ENCODE data around the gene GULP1. TPM values are rescaled to one million over a fixed set of nuclear protein-coding genes. Genes with fewer than 3 reads are reported as not detected.

Gene GULP1
- total and polyA plus RNA-seq, 2 of the 13 experiments (the other 11 are each of a cell fraction or from before 2014, with no cell fraction given): 0.15 TPM; not detected in 1

GRCh38 chr2:188345020-188345419, 53.3 kb downstream of the GULP1 start:
- H3K4me3 ChIP-seq (replicated peaks in 1 of 3; ENCODE audit: insufficient read depth in 1 of 3, low read depth in 2 of 3, low read length in 3 of 3): no peak overlapping the region
- no TSS peak for BruUV-seq (replicated peaks)
- intact Hi-C loops (cut with micrococcal nuclease; ENCODE audit: unreplicated experiment): no loop called here
- no peak for DNase-seq (ENCODE audit: low spot score)
- CTCF ChIA-PET (ENCODE audit: low intra/inter-chr PET ratio, low total read pairs): no interaction called here
- no peaks in the 10 kb centered on the region for H4K20me1 ChIP-seq (ENCODE audit: insufficient read depth, low read length)
- no peak for ATAC-seq
- H3K27me3 ChIP-seq (ENCODE audit: control insufficient read depth in 1 of 2, insufficient read depth in 2 of 2, low read length in 2 of 2): no peaks in the 10 kb centered on the region; a peak in 1 of 5 replicates
- WGBS (ENCODE audit: low lambda C conversion rate): 20% methylated on average over 3 of the region's 3 CpGs
- in situ Hi-C loops (cut with HindIII; ENCODE audit: extremely low pct_ligation_motif_present, low pct_unique_long_range_greater_than_20kb): no loop called here
- no peak overlapping the region for H3K9ac ChIP-seq (ENCODE audit: insufficient read depth, low read depth, low read length)
- H3K79me2 ChIP-seq (ENCODE audit: insufficient read depth, low read length): no peaks in the 10 kb centered on the region
- no peaks in the 10 kb centered on the region for H3K4me1 ChIP-seq (ENCODE audit: insufficient read depth, low read length)
- no peaks in the 10 kb centered on the region for H3K36me3 ChIP-seq (replicated peaks in 1 of 2; ENCODE audit: control insufficient read depth in 1 of 2, insufficient read depth in 2 of 2, low read length in 2 of 2)
- no peak overlapping the region for H3K27ac ChIP-seq (ENCODE audit: extremely low read length, insufficient read depth, low read length)
- peak; percentile 62; the same call in 1 of the 2 replicates for TF ChIP-seq CEBPB (IDR thresholded peaks at IDR 0.05; ENCODE audit: borderline replicate concordance, low read depth, low read length)
- no peak for TF ChIP-seq ARNTL (CRISPR knock-in tag; IDR thresholded peaks at IDR 0.05)
- POLR2A ChIA-PET: no interaction called here
- FAIRE-seq: no peak
- H3K4me2 ChIP-seq (ENCODE audit: low read depth, low read length): no peak overlapping the region
- no peaks in the 10 kb centered on the region for H3K9me3 ChIP-seq (ENCODE audit: low read length)
- H2AFZ ChIP-seq (ENCODE audit: low read length): no peak overlapping the region

DNA sequence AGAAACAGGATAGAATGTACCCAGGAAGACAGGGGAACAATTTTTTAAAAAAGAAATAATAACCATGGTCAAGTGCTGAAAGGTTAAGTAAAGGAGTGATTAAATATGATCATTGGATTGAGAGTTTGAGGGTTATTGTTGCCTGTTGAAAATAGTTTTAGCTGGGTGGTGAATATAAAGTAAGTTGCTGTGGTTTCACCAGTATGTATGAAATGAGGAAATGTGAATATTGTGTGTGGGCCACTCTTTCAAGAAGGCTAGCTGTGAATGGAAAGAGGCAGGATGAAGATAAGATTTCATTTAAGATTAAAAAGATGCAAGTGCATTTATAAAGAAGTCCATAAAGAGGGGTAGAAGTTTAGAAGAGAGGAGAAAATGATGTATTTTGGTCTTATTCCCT, 53.8 kb downstream of the GULP1 start:
- Histone ChIP-seq H3K9me3 (ENCODE audit: low read length) (no peaks in the 10 kb centered on the region), H3K4me2 (ENCODE audit: low read depth, low read length) (no peak overlapping the region), H3K4me1 (ENCODE audit: insufficient read depth, low read length) (no peaks in the 10 kb centered on the region), H2AFZ (ENCODE audit: low read length) (no peak overlapping the region), H3K27ac (ENCODE audit: extremely low read length, insufficient read depth, low read length) (no peak overlapping the region), H3K36me3 (replicated peaks in 1 of 2; ENCODE audit: control insufficient read depth in 1 of 2, insufficient read depth in 2 of 2, low read length in 2 of 2) (no peaks in the 10 kb centered on the region), H4K20me1 (ENCODE audit: insufficient read depth, low read length) (no peaks in the 10 kb centered on the region), H3K27me3 (ENCODE audit: control insufficient read depth in 1 of 2, insufficient read depth in 2 of 2, low read length in 2 of 2) (no peaks in the 10 kb centered on the region; a peak in 1 of 5 replicates), H3K9ac (ENCODE audit: insufficient read depth, low read depth, low read length) (no peak overlapping the region), H3K4me3 (replicated peaks in 1 of 3; ENCODE audit: insufficient read depth in 1 of 3, low read depth in 2 of 3, low read length in 3 of 3) (no peak overlapping the region), H3K79me2 (ENCODE audit: insufficient read depth, low read length) (no peaks in the 10 kb centered on the region)
- ChIA-PET POLR2A (no interaction called here), CTCF (ENCODE audit: low intra/inter-chr PET ratio, low total read pairs) (no interaction called here)
- no TSS peak for BruUV-seq (replicated peaks)
- no peak for DNase-seq (ENCODE audit: low spot score)
- intact Hi-C loops (cut with micrococcal nuclease; ENCODE audit: unreplicated experiment) (no loop called here), in situ Hi-C loops (cut with HindIII; ENCODE audit: extremely low pct_ligation_motif_present, low pct_unique_long_range_greater_than_20kb) (no loop called here)
- no peak for ATAC-seq
- TF ChIP-seq DZIP1 (CRISPR knock-in tag; IDR thresholded peaks at IDR 0.05): no peak
- TF ChIP-seq, protein P1, sequence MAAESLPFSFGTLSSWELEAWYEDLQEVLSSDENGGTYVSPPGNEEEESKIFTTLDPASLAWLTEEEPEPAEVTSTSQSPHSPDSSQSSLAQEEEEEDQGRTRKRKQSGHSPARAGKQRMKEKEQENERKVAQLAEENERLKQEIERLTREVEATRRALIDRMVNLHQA (CRISPR knock-in tag; IDR thresholded peaks at IDR 0.05): no peak
- no peak for TF ChIP-seq SIN3B (IDR thresholded peaks at IDR 0.05; ENCODE audit: low read length)
- FAIRE-seq: no peak

Measured in HepG2 (cell line).